Uterus (tissue), 4 donors: ENCODE measurements around the gene ZDHHC14. TPM values are rescaled to one million over a fixed set of nuclear protein-coding genes. Genes with fewer than 3 reads are reported as not detected.
A peak's percentile ranks its signal among the peaks of the same experiment; 100 is the strongest.

Experiments
- DNase-seq, 2 donors: peaks; one replicate each; pipeline ENCODE4 v3.0.0-alpha.2; 2019 to 2020
- H3K27ac ChIP-seq, 2 donors: fragments of 200-600 bp; sonication (generic); 1 replicate in 1 of 2; 2 replicates in 1 of 2; pipeline ENCODE4 v1.5.1; 2016 to 2018
- H3K27me3 ChIP-seq, 2 donors: fragments of 200-600 bp; sonication (generic); one replicate each; pipeline ENCODE4 v1.5.1; 2018 to 2019; ENCODE audit warnings: control low read depth in 1 of 2
- H3K36me3 ChIP-seq, 2 donors: fragments of 200-600 bp; sonication (generic); one replicate each; pipeline ENCODE4 v1.5.1; 2019; ENCODE audit warnings: control low read depth in 1 of 2
- H3K4me1 ChIP-seq, 2 donors: fragments of 200-600 bp; sonication (generic); one replicate each; pipeline ENCODE4 v1.5.1; 2018 to 2019; ENCODE audit warnings: control low read depth in 1 of 2
- H3K4me3 ChIP-seq, 2 donors: fragments of 200-600 bp; sonication (generic); 1 replicate in 1 of 2; 2 replicates in 1 of 2; pipeline ENCODE4 v1.5.1; 2018 to 2019; ENCODE audit warnings: mild to moderate bottlenecking in 1 of 2
- H3K9me3 ChIP-seq, 2 donors: fragments of 200-600 bp; sonication (generic); one replicate each; pipeline ENCODE4 v1.5.1; 2019; ENCODE audit warnings: control low read depth in 1 of 2
- POLR2A ChIP-seq, 2 donors: fragments of 450-650 bp; IDR thresholded peaks; one replicate each; pipeline ENCODE4 v1.6.1; 2016; ENCODE audit warnings: antibody characterized with exemption in 2 of 2, mild to moderate bottlenecking in 1 of 2, moderate library complexity in 1 of 2
- intact Hi-C: fragments of 100-400 bp; cut with DNase I; formaldehyde crosslinking; loops from one replicate; pipeline ENCODE4 v1.15.1; 2023; ENCODE audit warnings: low total_unique reads
- total RNA-seq, 4 donors: library from RNA; depleted of rRNA in 3 of 4; stranded (reverse); fragments of >200 nt in 3 of 4; gene quantifications; one replicate each; pipeline versions ENCODE4 v1.1.0 to v1.2.4, GENCODE V29; 2014 to 2023
- TF ChIP-seq, protein P1 (sequence below), 4 experiments: fragments of 200-600 bp in 2 of 4; fragments of 450-650 bp in 2 of 4; sonication (generic) in 2 of 4; IDR thresholded peaks; one replicate each; pipeline ENCODE4 v1.5.1; 2016 to 2019; ENCODE audit warnings: antibody characterized with exemption in 4 of 4, mild to moderate bottlenecking in 2 of 4, moderate library complexity in 1 of 4
- donor health status: DM: yes; HTN: yes; CAD: no.

ZDHHC14 gene
- total RNA-seq, 4 donors from 2014 or later: 5.6 to 28.3 (median 12.9) TPM

DNA sequence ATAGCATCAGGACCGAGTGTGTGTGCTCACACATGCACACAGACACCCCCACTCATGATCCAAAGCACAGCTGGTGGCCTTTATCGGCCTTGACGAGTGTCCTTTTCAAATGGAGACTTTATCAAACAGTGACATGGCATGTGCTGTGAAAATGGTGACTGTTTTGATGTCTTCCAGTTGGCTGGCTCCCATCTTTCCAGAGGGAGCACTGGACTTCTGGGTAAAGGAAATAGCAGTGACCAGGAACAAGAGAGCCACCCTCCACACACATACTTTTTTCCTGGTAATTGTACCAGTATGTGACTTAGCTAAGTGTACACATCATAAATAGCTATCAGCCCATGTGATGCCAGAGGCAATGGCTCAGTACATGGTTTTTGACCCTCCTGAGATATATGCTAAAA is 52.7 kb downstream of the ZDHHC14 start:
- Histone ChIP-seq H3K4me3 (no peak overlapping the region), H3K4me1 (no peaks in the 10 kb centered on the region), H3K27me3 (no peaks in the 10 kb centered on the region), H3K27ac (peak overlapping the region; percentile 66 to 79), H3K9me3 (no peaks in the 10 kb centered on the region), H3K36me3 (no peaks in the 10 kb centered on the region)
- TF ChIP-seq, protein P1, sequence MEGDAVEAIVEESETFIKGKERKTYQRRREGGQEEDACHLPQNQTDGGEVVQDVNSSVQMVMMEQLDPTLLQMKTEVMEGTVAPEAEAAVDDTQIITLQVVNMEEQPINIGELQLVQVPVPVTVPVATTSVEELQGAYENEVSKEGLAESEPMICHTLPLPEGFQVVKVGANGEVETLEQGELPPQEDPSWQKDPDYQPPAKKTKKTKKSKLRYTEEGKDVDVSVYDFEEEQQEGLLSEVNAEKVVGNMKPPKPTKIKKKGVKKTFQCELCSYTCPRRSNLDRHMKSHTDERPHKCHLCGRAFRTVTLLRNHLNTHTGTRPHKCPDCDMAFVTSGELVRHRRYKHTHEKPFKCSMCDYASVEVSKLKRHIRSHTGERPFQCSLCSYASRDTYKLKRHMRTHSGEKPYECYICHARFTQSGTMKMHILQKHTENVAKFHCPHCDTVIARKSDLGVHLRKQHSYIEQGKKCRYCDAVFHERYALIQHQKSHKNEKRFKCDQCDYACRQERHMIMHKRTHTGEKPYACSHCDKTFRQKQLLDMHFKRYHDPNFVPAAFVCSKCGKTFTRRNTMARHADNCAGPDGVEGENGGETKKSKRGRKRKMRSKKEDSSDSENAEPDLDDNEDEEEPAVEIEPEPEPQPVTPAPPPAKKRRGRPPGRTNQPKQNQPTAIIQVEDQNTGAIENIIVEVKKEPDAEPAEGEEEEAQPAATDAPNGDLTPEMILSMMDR (IDR thresholded peaks at IDR 0.05): no peak
- no peak for TF ChIP-seq POLR2A (IDR thresholded peaks at IDR 0.05)
- DNase-seq: no peak
- intact Hi-C loops: no loop called here

DNA sequence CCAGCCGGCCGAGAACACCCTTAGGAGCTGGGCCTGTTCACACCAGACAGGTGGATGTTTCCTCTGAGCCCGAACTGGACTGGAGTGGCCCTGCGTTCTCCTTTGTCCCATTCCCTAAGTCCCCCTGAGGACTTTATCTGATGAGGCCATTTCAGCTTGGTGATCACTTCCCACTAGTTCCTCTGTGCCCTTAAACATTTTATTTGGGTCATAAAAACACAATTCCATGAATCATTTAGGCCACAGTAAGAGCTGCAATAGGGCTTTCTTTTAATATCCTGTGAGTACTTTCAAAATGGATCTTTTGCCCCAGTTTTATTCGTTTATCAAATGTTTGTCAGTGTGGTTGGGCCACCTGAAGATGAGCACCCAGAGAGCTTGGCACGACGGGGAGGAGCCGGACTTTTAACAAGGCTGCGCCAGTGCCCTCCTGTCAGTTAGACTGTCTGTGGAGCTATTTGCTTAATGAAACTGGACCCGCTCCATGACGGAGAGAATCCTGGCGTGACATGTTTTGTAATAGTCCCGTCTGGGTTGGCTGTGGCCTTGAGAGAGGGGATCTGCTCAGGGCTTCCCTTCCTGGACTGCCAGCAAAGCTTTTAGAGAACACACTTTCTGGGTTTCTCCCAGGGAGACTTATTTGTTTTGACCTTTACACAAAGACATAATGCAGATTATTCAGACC is 53.5 kb downstream of the ZDHHC14 start:
- DNase-seq: peak; percentile 52 to 57
- H3K4me1 ChIP-seq: no peaks in the 10 kb centered on the region
- H3K36me3 ChIP-seq: no peaks in the 10 kb centered on the region
- intact Hi-C loops: no loop called here
- no peaks in the 10 kb centered on the region for H3K9me3 ChIP-seq
- no peaks in the 10 kb centered on the region for H3K27me3 ChIP-seq
- H3K4me3 ChIP-seq: no peak overlapping the region
- TF ChIP-seq, protein P1 (IDR thresholded peaks at IDR 0.05): no peak
- TF ChIP-seq POLR2A (IDR thresholded peaks at IDR 0.05): no peak
- H3K27ac ChIP-seq: peak overlapping the region; percentile 66 to 79

DNA sequence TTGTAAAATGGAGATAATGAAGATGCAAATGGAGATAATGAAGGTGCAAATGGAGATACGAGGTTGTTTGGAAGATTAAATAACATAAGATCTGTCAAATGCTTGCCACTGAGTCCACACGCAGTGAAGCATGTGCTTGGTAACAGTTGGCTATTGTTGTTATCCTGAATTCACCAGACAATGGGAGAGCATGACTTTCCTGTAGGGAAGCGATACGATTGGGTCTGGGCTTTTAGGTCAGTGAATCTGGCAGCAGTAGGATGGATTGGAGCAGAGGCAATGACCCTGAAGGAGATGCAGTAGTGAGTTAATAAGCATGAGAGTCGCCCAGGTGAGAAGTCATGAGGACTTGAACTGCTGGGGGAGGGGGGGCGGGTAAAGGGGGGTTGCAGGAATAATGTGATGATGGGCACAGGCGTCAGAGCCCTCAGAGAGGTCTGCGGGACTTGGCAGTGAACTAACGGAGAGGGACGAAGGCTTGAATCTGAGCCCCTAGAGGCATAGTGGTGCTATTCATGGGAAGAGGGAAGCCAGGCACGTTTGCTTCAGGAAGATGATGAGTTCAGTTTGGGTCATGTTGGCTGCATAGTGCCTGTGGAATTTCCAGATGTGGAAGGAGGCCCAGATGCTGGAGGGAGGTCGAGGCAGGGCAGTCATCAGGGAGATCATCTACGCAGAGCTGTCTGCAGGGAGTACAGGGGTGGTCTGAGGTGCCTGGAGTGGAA is 55.4 kb downstream of the ZDHHC14 start:
- H3K4me3 ChIP-seq: no peak overlapping the region
- H3K4me1 ChIP-seq: no peaks in the 10 kb centered on the region
- peak overlapping the region; percentile 50 to 79 for H3K27ac ChIP-seq
- no peaks in the 10 kb centered on the region for H3K27me3 ChIP-seq
- TF ChIP-seq, protein P1 (IDR thresholded peaks at IDR 0.05): no peak
- TF ChIP-seq POLR2A (IDR thresholded peaks at IDR 0.05): no peak
- no peaks in the 10 kb centered on the region for H3K36me3 ChIP-seq
- DNase-seq: no peak
- intact Hi-C loops: no loop called here
- H3K9me3 ChIP-seq: no peaks in the 10 kb centered on the region

DNA sequence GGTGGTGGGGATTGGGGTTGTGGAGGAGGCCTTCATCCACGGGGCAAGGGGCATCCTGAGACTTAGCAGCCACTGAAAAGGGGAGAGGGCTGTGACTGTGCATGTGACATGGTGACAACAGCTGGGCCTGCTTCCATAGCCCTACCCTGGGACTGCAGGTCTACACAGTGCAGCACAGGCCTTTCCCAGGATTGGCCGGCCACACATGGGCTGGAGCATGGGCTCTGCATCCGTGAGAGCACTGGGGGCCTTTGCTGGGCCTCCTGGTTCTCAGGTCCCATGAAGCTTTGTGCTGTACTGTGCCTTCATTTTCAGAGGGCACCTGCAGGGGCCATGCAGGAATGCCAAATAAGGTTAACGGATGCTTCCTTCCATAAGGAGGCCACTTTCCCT is 56.0 kb downstream of the ZDHHC14 start:
- H3K36me3 ChIP-seq: no peaks in the 10 kb centered on the region
- no peaks in the 10 kb centered on the region for H3K27me3 ChIP-seq
- TF ChIP-seq, protein P1 (IDR thresholded peaks at IDR 0.05): no peak
- DNase-seq: no peak
- peak overlapping the region; percentile 50 to 79 for H3K27ac ChIP-seq
- intact Hi-C loops: no loop called here
- H3K9me3 ChIP-seq: no peaks in the 10 kb centered on the region
- no peak overlapping the region for H3K4me3 ChIP-seq
- no peaks in the 10 kb centered on the region for H3K4me1 ChIP-seq

DNA sequence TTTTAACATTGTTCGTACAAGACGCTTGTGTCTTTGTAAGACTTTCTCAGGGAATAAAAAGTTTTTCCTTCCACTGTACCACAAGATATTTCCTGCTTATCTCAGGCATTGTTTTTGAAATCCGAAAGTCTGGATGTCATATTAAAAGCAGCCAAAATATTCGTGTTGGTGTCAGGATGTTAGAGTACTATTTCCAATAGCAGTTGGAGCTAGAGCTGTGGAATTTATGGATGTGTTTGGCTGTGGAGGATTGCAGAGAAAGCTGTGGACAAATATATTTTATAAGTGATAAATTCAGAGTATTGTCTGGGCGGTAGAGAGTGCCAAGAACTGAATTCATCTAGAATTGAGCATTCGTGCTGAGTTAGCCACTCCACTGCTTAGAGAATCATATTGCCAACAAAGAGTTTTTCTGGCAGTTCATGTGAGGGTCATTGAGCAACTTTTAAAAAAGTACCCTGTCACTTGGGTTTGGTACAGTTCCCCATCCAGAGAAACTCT is 57.7 kb downstream of the ZDHHC14 start:
- Histone ChIP-seq H3K4me3 (no peak overlapping the region), H3K4me1 (no peaks in the 10 kb centered on the region), H3K9me3 (no peaks in the 10 kb centered on the region), H3K27ac (peak overlapping the region; percentile 61 to 79), H3K27me3 (no peaks in the 10 kb centered on the region), H3K36me3 (no peaks in the 10 kb centered on the region)
- no peak for DNase-seq
- intact Hi-C loops: no loop called here
- no peak for TF ChIP-seq POLR2A (IDR thresholded peaks at IDR 0.05)
- TF ChIP-seq, protein P1 (IDR thresholded peaks at IDR 0.05): no peak
